HG03175 (cell line): ENCODE results near the gene ETS1.

Experiments
- ATAC-seq: cut with Tn5 transposase; IDR thresholded peaks from one replicate; pipeline ENCODE4 v1.9.1; 2021; ENCODE audit warnings: mild to moderate bottlenecking, moderate library complexity; ENCODE audit not compliant: unreplicated experiment

Gene ETS1

DNA sequence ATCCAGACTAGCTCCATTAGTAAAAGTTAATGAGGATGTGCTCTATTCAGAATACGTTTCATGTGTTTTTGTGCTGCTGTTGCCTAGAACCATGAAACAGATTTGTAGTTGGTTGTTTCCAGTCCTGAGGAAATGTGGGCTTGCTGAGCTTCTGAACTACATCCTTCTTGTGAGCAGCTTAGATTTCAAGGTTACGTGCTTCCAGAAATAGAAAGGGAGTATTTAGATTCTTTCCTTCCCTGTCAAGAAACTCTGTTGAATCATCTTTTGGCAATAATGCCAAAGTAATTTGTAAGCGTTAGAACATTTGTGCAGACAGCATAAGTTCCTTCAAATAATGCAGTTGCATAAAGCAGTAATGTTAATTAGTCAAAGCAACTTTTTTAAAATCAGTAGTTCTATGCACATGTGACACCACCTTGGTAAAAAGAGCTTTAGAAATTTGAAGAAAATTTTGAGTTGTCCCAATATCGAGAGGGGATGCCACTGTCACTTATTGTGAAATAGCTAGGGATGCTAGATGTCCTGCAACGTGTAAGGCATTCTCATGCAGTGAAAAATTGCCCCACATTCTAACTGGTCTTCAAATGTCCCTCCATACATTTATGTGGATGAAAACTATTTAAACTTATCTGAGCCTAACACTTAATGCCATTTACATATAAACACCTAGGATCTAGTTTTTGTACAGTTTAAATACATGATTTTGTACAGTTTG, 169.6 kb downstream of the ETS1 start:
- no peak for ATAC-seq

DNA sequence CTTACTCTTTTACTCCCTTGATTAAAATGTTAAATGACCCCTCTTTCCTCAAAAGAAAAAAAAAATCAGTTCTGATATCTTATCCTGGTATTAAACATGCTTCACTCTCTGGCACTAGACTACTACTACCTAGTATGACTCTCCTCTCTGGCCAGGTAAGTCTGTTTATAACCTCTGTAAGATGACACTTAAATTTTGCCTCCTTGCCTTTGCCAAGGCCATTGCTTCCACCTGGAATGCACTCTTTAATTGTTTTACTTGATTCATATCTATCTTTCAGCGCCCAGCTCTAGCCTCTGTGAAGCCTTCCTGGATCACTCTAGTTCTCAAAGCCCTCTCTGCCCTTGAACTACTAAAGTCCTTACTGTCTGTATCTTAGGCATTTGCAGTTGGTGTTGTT, 170.4 kb downstream of the ETS1 start:
- ATAC-seq: no peak

DNA sequence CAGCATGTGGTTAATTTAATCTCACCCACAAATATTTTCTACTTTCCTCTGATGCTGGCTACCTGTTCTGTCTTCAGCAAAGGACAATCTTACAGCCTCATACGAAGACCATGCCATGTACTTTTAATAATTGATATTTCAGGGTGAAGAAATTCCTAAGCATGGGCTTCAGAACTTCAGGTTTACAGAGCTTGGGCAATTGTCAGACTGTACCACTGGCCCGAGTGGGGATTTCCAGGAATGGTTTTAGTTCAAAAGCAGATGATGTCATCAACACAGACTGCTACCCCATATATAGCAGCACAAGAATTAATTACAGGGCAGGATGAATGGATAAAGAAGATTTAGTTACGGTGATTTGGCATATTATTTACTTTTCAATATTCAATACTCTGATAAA, 171.8 kb downstream of the ETS1 start:
- no peak for ATAC-seq

DNA sequence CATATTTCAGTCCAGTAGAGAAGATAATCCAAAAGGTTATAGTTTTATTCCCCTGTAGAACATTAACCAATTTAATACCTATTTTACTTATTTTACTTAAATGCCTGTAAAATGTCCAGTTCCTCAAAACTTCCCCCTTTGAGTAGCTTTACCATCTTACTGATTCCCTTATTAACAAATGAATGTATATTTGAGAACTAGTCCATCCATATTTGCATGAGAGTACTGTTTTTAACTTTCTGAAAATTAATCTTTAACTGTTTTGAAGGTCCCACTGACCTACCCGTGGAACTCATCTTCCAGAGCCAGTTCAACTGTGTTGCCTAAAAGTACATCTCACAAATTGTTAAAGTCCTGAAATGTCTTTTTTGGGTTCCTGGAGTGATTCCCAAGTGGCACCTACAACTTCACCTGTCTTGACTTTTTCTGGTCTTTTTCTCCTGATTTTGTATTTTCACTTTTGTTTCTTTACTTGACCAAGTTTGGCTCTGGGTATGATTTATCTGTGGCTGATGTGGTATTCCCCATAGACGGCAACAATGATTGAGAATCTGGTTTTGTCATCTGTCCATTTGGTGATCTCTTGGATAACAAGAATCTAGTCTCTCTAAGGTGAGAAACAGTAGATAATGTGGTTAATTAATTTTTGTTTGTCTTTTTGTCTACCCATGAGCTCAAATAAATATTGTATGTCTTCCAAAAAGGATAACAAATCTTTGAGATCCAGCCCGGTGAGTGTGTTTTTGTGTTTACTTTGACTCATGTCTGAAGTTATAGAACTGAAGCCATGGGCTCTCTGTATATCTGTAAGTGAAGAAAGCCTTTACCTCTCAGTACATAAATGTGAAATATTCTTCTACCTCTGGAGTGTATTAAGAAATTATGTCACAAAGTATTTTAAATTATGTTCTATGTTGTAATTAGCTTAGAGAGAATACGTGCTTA, 174.2 kb downstream of the ETS1 start:
- ATAC-seq: peak; percentile 89

DNA sequence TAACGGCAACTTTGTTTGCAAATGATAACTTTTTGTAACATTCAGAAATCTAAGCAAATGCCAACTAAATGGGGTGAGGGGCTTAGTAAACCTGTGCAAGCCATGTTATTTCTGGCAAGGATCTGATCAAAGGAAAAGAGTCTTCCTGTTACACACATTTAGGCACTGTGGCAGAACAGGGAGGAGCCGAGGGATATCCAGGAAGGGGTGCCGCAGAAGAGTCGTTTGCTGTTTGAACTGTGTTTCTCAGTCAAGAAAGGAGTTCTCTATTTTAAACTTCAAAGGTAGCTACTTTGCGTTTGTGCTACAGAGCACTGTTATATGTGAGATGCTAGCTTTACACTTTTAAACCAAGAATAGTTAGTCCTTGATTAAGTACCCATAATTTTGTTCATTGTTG, 175.5 kb downstream of the ETS1 start:
- no peak for ATAC-seq

DNA sequence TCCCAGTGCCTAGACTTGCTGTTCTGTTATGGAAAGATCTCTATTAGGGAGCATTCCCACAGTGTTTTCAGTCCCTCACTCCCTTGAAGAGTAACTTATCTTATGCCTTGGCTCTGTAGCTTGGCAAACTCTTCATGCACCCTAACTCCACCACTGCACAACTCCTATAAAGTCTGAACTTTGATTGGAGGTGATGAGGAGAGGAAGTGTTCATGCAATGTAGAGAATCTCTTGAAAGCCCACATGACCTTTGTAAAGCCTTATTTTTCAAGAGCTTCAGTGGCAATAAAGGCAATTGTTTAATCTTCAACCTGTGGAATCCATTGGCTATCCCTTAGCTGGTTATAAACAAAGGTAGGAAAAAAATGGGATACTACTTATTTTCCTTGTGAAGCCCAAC, 176.2 kb downstream of the ETS1 start:
- ATAC-seq: no peak

DNA sequence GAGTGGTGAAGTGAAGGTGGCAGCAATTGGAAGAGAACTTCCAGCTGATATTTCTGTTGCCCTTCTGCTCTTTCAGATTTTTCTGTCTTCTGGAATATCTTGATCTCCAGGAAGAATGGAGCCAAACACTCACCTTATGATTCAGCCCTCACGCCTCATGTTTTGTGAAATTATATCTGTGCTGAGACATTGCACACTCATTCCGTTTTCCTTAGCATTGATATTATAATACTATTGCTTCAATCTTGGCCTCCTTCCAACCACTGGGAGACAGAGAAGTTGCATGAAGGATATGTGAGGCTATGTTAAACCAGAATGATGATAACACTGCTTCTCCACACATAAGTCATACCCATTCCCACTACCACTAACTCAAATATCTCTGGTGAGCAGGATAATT, 177.9 kb downstream of the ETS1 start:
- no peak for ATAC-seq
